IMR-90 (cell line): ENCODE data around the gene UNC79. TPM values are rescaled to one million over a fixed set of nuclear protein-coding genes. Genes with fewer than 3 reads are reported as not detected.

ENCODE experiments used
- ATAC-seq: fragments of 200-7000 bp; cut with Tn5 transposase; 2 replicates; pipeline ENCODE4 v1.9.1; 2020; ENCODE audit warnings: low read depth, mild to moderate bottlenecking, moderate library complexity
- BruUV-seq: library from RNA; stranded (reverse); fragments of 400-500 nt; replicated peaks from 2 replicates; lab custom pipeline; 2021; lab: Mats Ljungman, UMichigan
- CTCF ChIA-PET: fragments of 300-600 bp; formaldehyde crosslinking; extraction: SDS; loops from one replicate; lab custom pipeline; 2021; ENCODE audit warnings: antibody characterized with exemption; lab: Yijun Ruan, JAX
- POLR2A ChIA-PET: fragments of 300-600 bp; sonication (Branson Sonifier 250); formaldehyde crosslinking; loops from one replicate; lab custom pipeline; 2022; ENCODE audit warnings: antibody characterized with exemption; ENCODE audit not compliant: unreplicated experiment; lab: Charles Lee
- DNase-seq: peaks from one replicate; pipeline ENCODE4 v3.0.0; 2013
- H2AFZ ChIP-seq: replicated peaks from 2 replicates; pipeline ENCODE3; 2013; ENCODE audit warnings: low read length, mild to moderate bottlenecking; ENCODE audit not compliant: poor library complexity
- H2AK5ac ChIP-seq: 2 replicates; pipeline ENCODE4 v1.6.1; 2013; ENCODE audit warnings: low read depth, low read length, inconsistent platforms
- H2AK9ac ChIP-seq: replicated peaks from 2 replicates; pipeline ENCODE3; 2013; ENCODE audit warnings: mild to moderate bottlenecking, low read depth, low read length, moderate library complexity; ENCODE audit not compliant: poor library complexity
- H2BK120ac ChIP-seq: 2 replicates; pipeline ENCODE4 v1.6.1; 2013; ENCODE audit warnings: low read depth, low read length, inconsistent platforms
- H2BK15ac ChIP-seq: 3 replicates; pipeline ENCODE4 v1.6.1; 2013; ENCODE audit warnings: low read depth, low read length, inconsistent platforms
- H2BK20ac ChIP-seq: 2 replicates; pipeline ENCODE4 v1.6.1; 2013; ENCODE audit warnings: low read depth, mild to moderate bottlenecking, inconsistent platforms, low read length, moderate library complexity
- H2BK5ac ChIP-seq: 2 replicates; pipeline ENCODE4 v1.6.1; 2013; ENCODE audit warnings: mild to moderate bottlenecking, low read depth, low read length, inconsistent platforms; ENCODE audit not compliant: poor library complexity, severe bottlenecking
- H3K14ac ChIP-seq: replicated peaks from 2 replicates; pipeline ENCODE4 v1.6.1; 2013; ENCODE audit warnings: low read depth, low read length, inconsistent platforms
- H3K18ac ChIP-seq: 2 replicates; pipeline ENCODE4 v1.6.1; 2013; ENCODE audit warnings: low read depth, low read length, control low read depth
- H3K23ac ChIP-seq: 2 replicates; pipeline ENCODE4 v1.6.1; 2013; ENCODE audit warnings: low read depth, low read length, inconsistent platforms
- H3K27ac ChIP-seq: 2 replicates; pipeline ENCODE4 v1.5.1; 2013; ENCODE audit warnings: mild to moderate bottlenecking, control low read depth, low read length; ENCODE audit not compliant: insufficient read depth
- H3K27me3 ChIP-seq: 2 replicates; pipeline ENCODE4 v1.6.1; 2013; ENCODE audit warnings: low read length; ENCODE audit not compliant: control insufficient read depth, insufficient read depth
- H3K36me3 ChIP-seq: 2 replicates; pipeline ENCODE4 v1.6.1; 2013; ENCODE audit warnings: low read length, mixed read lengths; ENCODE audit not compliant: control insufficient read depth, insufficient read depth
- H3K4ac ChIP-seq: 2 replicates; pipeline ENCODE4 v1.6.1; 2013; ENCODE audit warnings: low read depth, low read length, inconsistent platforms
- H3K4me1 ChIP-seq: 2 replicates; pipeline ENCODE4 v1.6.1; 2013; ENCODE audit warnings: low read length, mixed read lengths; ENCODE audit not compliant: control insufficient read depth, insufficient read depth
- H3K4me2 ChIP-seq: 2 replicates; pipeline ENCODE4 v1.6.1; 2013; ENCODE audit warnings: low read depth, mild to moderate bottlenecking, control low read depth, low read length, moderate library complexity
- H3K4me3 ChIP-seq: 2 replicates; pipeline ENCODE4 v1.5.1; 2013; ENCODE audit warnings: low read depth, mild to moderate bottlenecking, control low read depth, low read length, moderate library complexity; ENCODE audit not compliant: insufficient read depth
- H3K56ac ChIP-seq: 2 replicates; pipeline ENCODE4 v1.6.1; 2013; ENCODE audit warnings: low read length, inconsistent platforms; ENCODE audit not compliant: insufficient read depth; ENCODE audit errors: extremely low read depth
- H3K79me1 ChIP-seq, 2 experiments: 2 replicates each; pipeline ENCODE4 v1.6.1; 2013; ENCODE audit warnings: low read length in 2 of 2, inconsistent platforms in 1 of 2, low read depth in 1 of 2
- H3K9ac ChIP-seq: 2 replicates; pipeline ENCODE4 v1.6.1; 2013; ENCODE audit warnings: low read depth, low read length, control low read depth
- H3K9me1 ChIP-seq: 2 replicates; pipeline ENCODE4 v1.6.1; 2013; ENCODE audit warnings: low read length, inconsistent platforms; ENCODE audit not compliant: insufficient read depth
- H3K9me3 ChIP-seq: 2 replicates; pipeline ENCODE4 v1.6.1; 2013; ENCODE audit warnings: low read length; ENCODE audit not compliant: control insufficient read depth, insufficient read depth
- H4K20me1 ChIP-seq: 2 replicates; pipeline ENCODE4 v1.6.1; 2013; ENCODE audit warnings: low read length, inconsistent platforms; ENCODE audit not compliant: insufficient read depth
- H4K5ac ChIP-seq: 2 replicates; pipeline ENCODE4 v1.6.1; 2013; ENCODE audit warnings: mild to moderate bottlenecking, low read depth, low read length, control low read depth
- H4K8ac ChIP-seq, 2 experiments: 2 replicates each; pipeline ENCODE4 v1.6.1; 2013; ENCODE audit warnings: low read depth in 2 of 2, low read length in 2 of 2, control low read depth in 1 of 2, inconsistent platforms in 1 of 2
- H4K91ac ChIP-seq: 2 replicates; pipeline ENCODE4 v1.6.1; 2013; ENCODE audit warnings: low read depth, low read length, inconsistent platforms; ENCODE audit not compliant: insufficient read depth
- BHLHE40 ChIP-seq: fragments of 150-350 bp; IDR thresholded peaks from 2 replicates; pipeline ENCODE4 v1.6.1; 2016; ENCODE audit warnings: mild to moderate bottlenecking, low read depth, low read length
- CTCF ChIP-seq: conservative IDR thresholded peaks from 2 replicates; pipeline ENCODE4 v1.5.1; 2012; ENCODE audit warnings: mild to moderate bottlenecking, low read depth, low read length, improper control_type of control experiment
- MAFK ChIP-seq: IDR thresholded peaks from 2 replicates; pipeline ENCODE4 v1.6.1; 2012; ENCODE audit warnings: low read depth, low read length, improper control_type of control experiment
- MXI1 ChIP-seq: IDR thresholded peaks from 2 replicates; pipeline ENCODE4 v1.6.1; 2012; ENCODE audit warnings: low read depth, mild to moderate bottlenecking, low read length, moderate library complexity, borderline replicate concordance
- NFE2L2 ChIP-seq: fragments of 150-350 bp; IDR thresholded peaks from 2 replicates; pipeline ENCODE4 v1.6.1; 2016; ENCODE audit warnings: low read depth, mild to moderate bottlenecking, low read length
- POLR2A ChIP-seq: IDR thresholded peaks from 2 replicates; pipeline ENCODE4 v1.6.1; 2012; ENCODE audit warnings: mild to moderate bottlenecking, low read depth, low read length
- RFX5 ChIP-seq: IDR thresholded peaks from 2 replicates; pipeline ENCODE4 v1.8.0; 2012; ENCODE audit warnings: low read depth, mild to moderate bottlenecking, low read length, moderate library complexity
- SMC3 ChIP-seq: fragments of 150-350 bp; IDR thresholded peaks from 2 replicates; pipeline ENCODE4 v1.6.1; 2016; ENCODE audit warnings: low read depth, mild to moderate bottlenecking, antibody characterized with exemption, low read length, moderate library complexity
- WGBS, 2 experiments: methylation state at CpG; one replicate each; pipeline versions ENCODE4 v1.1.5 to v1.1.7; 2013; ENCODE audit warnings: missing lambda C conversion rate in 2 of 2; ENCODE audit not compliant: insufficient read length in 1 of 2; ENCODE audit errors: extremely low coverage in 2 of 2; 5-methylcytosine and 5-hydroxymethylcytosine counted together
- dilution Hi-C: fragments of 300-500 bp; cut with HindIII; formaldehyde crosslinking; loops from one replicate; pipeline ENCODE4 v1.14.3; 2018; ENCODE audit warnings: low sequenced_read_pairs; ENCODE audit not compliant: unreplicated experiment
- in situ Hi-C: fragments of 300-500 bp; cut with MboI; formaldehyde crosslinking; loops from 3 replicates; pipeline ENCODE4 v1.14.3; 2019; ENCODE audit warnings: low sequenced_read_pairs, inconsistent platforms, mixed read lengths
- intact Hi-C: fragments of 100-400 bp; cut with micrococcal nuclease; formaldehyde crosslinking; loops from 2 replicates; pipeline ENCODE4 v1.10.0; 2022
- polyA plus RNA-seq, 3 experiments: library from polyadenylated mRNA; depleted of rRNA; stranded (reverse); fragments of >200 nt; gene quantifications; 2 replicates each; pipeline ENCODE4 v1.2.3, GENCODE V29; 2012; ENCODE audit warnings: low replicate concordance in 1 of 3
- total RNA-seq: library from RNA; depleted of rRNA; stranded (reverse); fragments of >200 nt; gene quantifications from 2 replicates; pipeline ENCODE4 v1.2.3, GENCODE V29; 2012
- TF ChIP-seq, protein P1 (sequence below): fragments of 150-350 bp; IDR thresholded peaks from 2 replicates; pipeline ENCODE4 v1.6.1; 2017; ENCODE audit warnings: mild to moderate bottlenecking, antibody characterized with exemption, low read length, low read depth

Gene UNC79
- total and polyA plus RNA-seq, 2 of the 4 experiments (the other 2 are of a cell fraction) = under 0.01 TPM

- Histone ChIP-seq H3K4ac (no peak overlapping the region), H2AK5ac (no peak overlapping the region), H4K20me1 (no peaks in the 10 kb centered on the region), H3K27me3 (no peaks in the 10 kb centered on the region), H2BK5ac (no peak overlapping the region), H2BK120ac (no peak overlapping the region), H3K18ac (no peak overlapping the region), H3K4me3 (no peak overlapping the region), H3K36me3 (no peaks in the 10 kb centered on the region), H3K79me1 (no peaks in the 10 kb centered on the region), H3K4me2 (no peak overlapping the region), H3K23ac (no peak overlapping the region), H2AK9ac (no peak overlapping the region), H3K9ac (no peak overlapping the region), H4K91ac (no peak overlapping the region), H3K9me3 (peaks cover 12% of the 10 kb centered on the region), H2BK15ac (no peak overlapping the region), H3K14ac (no peak overlapping the region), H3K9me1 (no peaks in the 10 kb centered on the region), H3K56ac (no peak overlapping the region), H2AFZ (peak overlapping the region; percentile 51), H2BK20ac (no peak overlapping the region), H3K27ac (no peak overlapping the region), H4K5ac (no peak overlapping the region), H3K4me1 (no peaks in the 10 kb centered on the region), H4K8ac (no peak overlapping the region)
- no peak for ATAC-seq
- no peak for DNase-seq
- no TSS peak for BruUV-seq
- ChIA-PET POLR2A (no interaction called here), CTCF (no interaction called here)
- in situ Hi-C loops = no loop called here
- TF ChIP-seq MAFK (no peak), MXI1 (no peak), SMC3 (no peak), CTCF (no peak), RFX5 (no peak), BHLHE40 (no peak), POLR2A (no peak), NFE2L2 (no peak)
- TF ChIP-seq, protein P1, sequence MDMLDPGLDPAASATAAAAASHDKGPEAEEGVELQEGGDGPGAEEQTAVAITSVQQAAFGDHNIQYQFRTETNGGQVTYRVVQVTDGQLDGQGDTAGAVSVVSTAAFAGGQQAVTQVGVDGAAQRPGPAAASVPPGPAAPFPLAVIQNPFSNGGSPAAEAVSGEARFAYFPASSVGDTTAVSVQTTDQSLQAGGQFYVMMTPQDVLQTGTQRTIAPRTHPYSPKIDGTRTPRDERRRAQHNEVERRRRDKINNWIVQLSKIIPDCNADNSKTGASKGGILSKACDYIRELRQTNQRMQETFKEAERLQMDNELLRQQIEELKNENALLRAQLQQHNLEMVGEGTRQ = no peak
- dilution Hi-C loops = no loop called here
- WGBS, 2 experiments = no CpG with 5 or more reads among the region's 9 CpGs
- intact Hi-C loops = no loop called here
Observed at GRCh38 chr14:93712079-93712837, 281.5 kb downstream of the UNC79 start.
